Esophagus muscularis mucosa (tissue), 4 donors: ENCODE data around the gene MSS51. TPM values are rescaled to one million over a fixed set of nuclear protein-coding genes. Genes with fewer than 3 reads are reported as not detected.

Experiments used
- DNase-seq: peaks from one replicate; pipeline ENCODE4 v3.0.0-alpha.2; 2017; ENCODE audit errors: extremely low spot score
- H3K27ac ChIP-seq, 4 donors: fragments of 200-600 bp; sonication (generic); replicated peaks in 1 of 4; 1 replicate in 3 of 4; 2 replicates in 1 of 4; pipeline ENCODE4 v1.5.1; 2016 to 2019; ENCODE audit warnings: mild to moderate bottlenecking in 1 of 4
- H3K27me3 ChIP-seq, 4 donors: fragments of 200-600 bp; sonication (generic); one replicate each; pipeline versions ENCODE4 v1.5.1 to v1.6.0; 2016 to 2019
- H3K36me3 ChIP-seq, 4 donors: fragments of 200-600 bp; sonication (generic); one replicate each; pipeline ENCODE4 v1.5.1; 2016 to 2019
- H3K4me1 ChIP-seq, 4 donors: fragments of 200-600 bp; sonication (generic); one replicate each; pipeline ENCODE4 v1.5.1; 2016 to 2019
- H3K4me3 ChIP-seq, 4 donors: fragments of 200-600 bp; sonication (generic); 1 replicate in 2 of 4; 2 replicates in 2 of 4; pipeline ENCODE4 v1.5.1; 2016 to 2019; ENCODE audit warnings: mild to moderate bottlenecking in 4 of 4, moderate library complexity in 1 of 4
- H3K9me3 ChIP-seq, 4 donors: fragments of 200-600 bp; sonication (generic); 1 replicate in 3 of 4; 2 replicates in 1 of 4; pipeline ENCODE4 v1.5.1; 2016 to 2019
- CTCF ChIP-seq, 3 experiments: fragments of 200-600 bp in 2 of 3; fragments of 450-650 bp in 1 of 3; sonication (generic) in 2 of 3; IDR thresholded peaks; one replicate each; pipeline ENCODE4 v1.5.1; 2017 to 2019; ENCODE audit warnings: antibody characterized with exemption in 3 of 3, mild to moderate bottlenecking in 2 of 3, moderate library complexity in 1 of 3
- EP300 ChIP-seq: sonication (generic); formaldehyde crosslinking; IDR thresholded peaks from one replicate; pipeline ENCODE4 v1.6.1; 2017; ENCODE audit warnings: antibody characterized with exemption
- POLR2A ChIP-seq: fragments of 450-650 bp; IDR thresholded peaks from one replicate; pipeline ENCODE4 v1.6.1; 2017; ENCODE audit warnings: antibody characterized with exemption, moderate library complexity, mild to moderate bottlenecking, low read depth
- POLR2AphosphoS5 ChIP-seq, 2 donors: sonication (generic); formaldehyde crosslinking; IDR thresholded peaks; one replicate each; pipeline ENCODE4 v1.6.1; 2017; ENCODE audit warnings: antibody characterized with exemption in 2 of 2
- WGBS: methylation state at CpG from one replicate; pipeline ENCODE4 v1.1.5; 2018; 5-methylcytosine and 5-hydroxymethylcytosine counted together
- intact Hi-C: fragments of 100-400 bp; cut with DNase I; formaldehyde crosslinking; loops from one replicate; pipeline ENCODE4 v1.15.1; 2023
- total RNA-seq, 4 donors: library from RNA; depleted of rRNA; stranded (reverse); fragments of >200 nt; gene quantifications; one replicate each; pipeline versions ENCODE4 v1.1.0 to v1.2.1, GENCODE V29; 2016

MSS51 gene
- 1 to 10 TPM in 3 of 4 donors, under 1 TPM in 1; 0.83 to 2.7 (median 1.4) TPM for total RNA-seq

GRCh38 chr10:73433538-73433867 lies at the start of gene MSS51:
MSS51 (minus strand) TSS chr10:73433561; CDS start chr10:73428284, 5,277 bp downstream.
- Histone ChIP-seq H3K27ac (no peak within 1 kb of the TSS), H3K36me3 (peaks cover 8 to 53% (median 16%) of the 10 kb centered on the region in 4 donors), H3K27me3 (no peaks in the 10 kb centered on the region), H3K9me3 (no peaks in the 10 kb centered on the region), H3K4me1 (no peaks in the 10 kb centered on the region), H3K4me3 (no peak within 1 kb of the TSS)
- intact Hi-C loops: no loop called here
- DNase-seq: no peak
- no peak for TF ChIP-seq POLR2AphosphoS5 (IDR thresholded peaks at IDR 0.05)
- TF ChIP-seq CTCF (IDR thresholded peaks at IDR 0.05): no peak
- no peak for TF ChIP-seq POLR2A
- no peak for TF ChIP-seq EP300

GRCh38 chr10:73480158-73480557 lies 46.8 kb upstream of the MSS51 start:
- no peaks in the 10 kb centered on the region for H3K27me3 ChIP-seq
- peaks cover 10 to 55% (median 40%) of the 10 kb centered on the region in 4 donors for H3K36me3 ChIP-seq
- TF ChIP-seq POLR2AphosphoS5 (IDR thresholded peaks at IDR 0.05): no peak
- TF ChIP-seq CTCF (IDR thresholded peaks at IDR 0.05): no peak
- no peak for TF ChIP-seq POLR2A
- TF ChIP-seq EP300: no peak
- intact Hi-C loops: no loop called here
- WGBS: 82% methylated on average over 7 of the region's 7 CpGs
- H3K9me3 ChIP-seq: no peaks in the 10 kb centered on the region
- no peak for DNase-seq
- peaks cover 0 to under 1% (median 0%) of the 10 kb centered on the region in 4 donors for H3K4me1 ChIP-seq
- H3K4me3 ChIP-seq: no peak overlapping the region
- H3K27ac ChIP-seq: no peak overlapping the region

GRCh38 chr10:73478636-73479035 lies 45.3 kb upstream of the MSS51 start:
- TF ChIP-seq POLR2AphosphoS5 (IDR thresholded peaks at IDR 0.05) (no peak), POLR2A (no peak), CTCF (IDR thresholded peaks at IDR 0.05) (no peak), EP300 (no peak)
- Histone ChIP-seq H3K9me3 (no peaks in the 10 kb centered on the region), H3K4me1 (no peaks in the 10 kb centered on the region), H3K27ac (no peak overlapping the region), H3K4me3 (no peak overlapping the region), H3K27me3 (no peaks in the 10 kb centered on the region), H3K36me3 (peaks cover 17 to 69% (median 55%) of the 10 kb centered on the region in 4 donors)
- 87% methylated on average over 3 of the region's 3 CpGs for WGBS
- DNase-seq: no peak
- intact Hi-C loops: no loop called here

GRCh38 chr10:73471226-73471625 lies 37.9 kb upstream of the MSS51 start:
- Histone ChIP-seq H3K4me1 (peaks cover 11 to 28% (median 19%) of the 10 kb centered on the region in 4 donors), H3K4me3 (no peak overlapping the region), H3K27me3 (no peaks in the 10 kb centered on the region), H3K27ac (no peak overlapping the region), H3K36me3 (peaks cover 20 to 95% (median 63%) of the 10 kb centered on the region in 4 donors), H3K9me3 (no peaks in the 10 kb centered on the region)
- WGBS: 58% methylated on average over 3 of the region's 3 CpGs
- no peak for DNase-seq
- intact Hi-C loops: no loop called here
- TF ChIP-seq CTCF (IDR thresholded peaks at IDR 0.05): no peak
- TF ChIP-seq EP300: no peak
- TF ChIP-seq POLR2AphosphoS5 (IDR thresholded peaks at IDR 0.05): no peak
- no peak for TF ChIP-seq POLR2A

- Histone ChIP-seq H3K36me3 (peaks cover 7 to 95% (median 53%) of the 10 kb centered on the region in 4 donors), H3K27ac (no peak overlapping the region), H3K9me3 (no peaks in the 10 kb centered on the region), H3K4me3 (no peak overlapping the region), H3K4me1 (peaks cover 11 to 37% (median 31%) of the 10 kb centered on the region in 4 donors), H3K27me3 (no peaks in the 10 kb centered on the region)
- TF ChIP-seq EP300 (no peak), CTCF (IDR thresholded peaks at IDR 0.05) (no peak), POLR2AphosphoS5 (IDR thresholded peaks at IDR 0.05) (no peak), POLR2A (no peak)
- DNase-seq: no peak
- intact Hi-C loops: no loop called here
Measured at GRCh38 chr10:73469579-73469978, 36.2 kb upstream of the MSS51 start.
